Measurements from ENCODE around the gene ARRDC2.

DNA sequence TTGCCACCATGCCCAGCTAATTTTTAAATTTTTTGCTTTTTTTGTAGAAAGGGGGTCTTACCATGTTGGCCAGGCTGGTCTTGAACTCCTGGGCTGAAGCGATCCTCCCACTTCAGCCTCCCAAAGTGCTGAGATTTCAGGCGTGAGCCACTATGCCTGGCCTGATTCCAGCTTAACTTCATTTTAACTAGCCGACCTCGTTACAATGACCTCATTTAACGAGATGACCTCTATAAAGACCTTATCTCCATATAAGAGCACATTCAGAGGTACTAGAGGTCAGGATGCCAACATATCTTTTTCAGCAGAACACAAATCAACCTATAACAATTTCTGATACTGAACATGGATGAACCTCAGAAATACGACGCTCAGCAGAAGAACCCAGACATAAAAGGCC lies 30.5 kb upstream of the ARRDC2 start:
- TF ChIP-seq ZNF274 (IDR thresholded peaks at IDR 0.05; ENCODE audit: low read depth, low read length) (no peak), YY1 (IDR thresholded peaks at IDR 0.05; ENCODE audit: insufficient read depth, insufficient read length) (no peak)
